HepG2 (cell line): ENCODE results near the gene EPC2. TPM values are rescaled to one million over a fixed set of nuclear protein-coding genes. Genes with fewer than 3 reads are reported as not detected.

Source experiments
- BRCA1 ChIP-seq: sonication (generic); formaldehyde crosslinking; IDR thresholded peaks from 2 replicates; pipeline ENCODE4 v1.4.0; 2020; ENCODE audit warnings: missing genetic modification reagents
- DMAP1 ChIP-seq: IDR thresholded peaks from 2 replicates; pipeline ENCODE4 v1.6.1; 2016
- FOXO1 ChIP-seq: sonication (generic); formaldehyde crosslinking; IDR thresholded peaks from 2 replicates; pipeline ENCODE4 v1.4.0; 2020; ENCODE audit warnings: missing genetic modification reagents
- HNRNPLL ChIP-seq: fragments of 200-400 bp; formaldehyde crosslinking; IDR thresholded peaks from 2 replicates; pipeline ENCODE4 v1.6.1; 2017; ENCODE audit warnings: mild to moderate bottlenecking, low read depth, low read length; ENCODE audit not compliant: poor library complexity, severe bottlenecking
- JUN ChIP-seq: sonication (generic); formaldehyde crosslinking; IDR thresholded peaks from 2 replicates; pipeline ENCODE4 v1.4.0; 2020; ENCODE audit warnings: mild to moderate bottlenecking, missing genetic modification reagents
- KAT7 ChIP-seq: IDR thresholded peaks from 2 replicates; pipeline ENCODE4 v1.6.1; 2018; ENCODE audit warnings: borderline replicate concordance, missing compliant biosample characterization
- MAFK ChIP-seq, 2 experiments: IDR thresholded peaks in 1 of 2; conservative IDR thresholded peaks in 1 of 2; 2 replicates each; pipeline ENCODE4 v1.6.1; 2011; ENCODE audit warnings: improper control_type of control experiment in 2 of 2, low read length in 2 of 2
- MED8 ChIP-seq: sonication (generic); formaldehyde crosslinking; IDR thresholded peaks from 2 replicates; pipeline ENCODE4 v1.8.1; 2023; ENCODE audit warnings: mild to moderate bottlenecking, missing genetic modification reagents; ENCODE audit not compliant: insufficient replicate concordance
- NFATC3 ChIP-seq: sonication (generic); formaldehyde crosslinking; IDR thresholded peaks from 2 replicates; pipeline ENCODE4 v1.5.1; 2020; ENCODE audit warnings: mild to moderate bottlenecking, missing genetic modification reagents
- NFIB ChIP-seq: sonication (generic); formaldehyde crosslinking; IDR thresholded peaks from 2 replicates; pipeline ENCODE4 v1.9.0; 2021; ENCODE audit warnings: missing genetic modification reagents, mild to moderate bottlenecking, borderline replicate concordance
- NR1H2 ChIP-seq: sonication (generic); formaldehyde crosslinking; IDR thresholded peaks from 2 replicates; pipeline ENCODE4 v1.8.1; 2022; ENCODE audit warnings: low read depth, missing genetic modification reagents, borderline replicate concordance
- PPARG ChIP-seq: conservative IDR thresholded peaks from 2 replicates; pipeline ENCODE4 v1.6.1; 2016; ENCODE audit warnings: missing biosample characterization, missing genetic modification reagents
- SAFB2 ChIP-seq: sonication (generic); formaldehyde crosslinking; IDR thresholded peaks from 2 replicates; pipeline ENCODE4 v1.5.1; 2020; ENCODE audit warnings: missing genetic modification reagents, low read depth, mild to moderate bottlenecking, borderline replicate concordance
- SMAD3 ChIP-seq: sonication (generic); formaldehyde crosslinking; IDR thresholded peaks from 2 replicates; pipeline ENCODE4 v1.4.0; 2020; ENCODE audit warnings: missing genetic modification reagents
- ZKSCAN5 ChIP-seq: sonication (generic); formaldehyde crosslinking; IDR thresholded peaks from 2 replicates; pipeline ENCODE4 v1.5.1; 2020; ENCODE audit warnings: mild to moderate bottlenecking, missing genetic modification reagents
- ZNF224 ChIP-seq: sonication (generic); formaldehyde crosslinking; IDR thresholded peaks from 2 replicates; pipeline ENCODE4 v1.5.0; 2020; ENCODE audit warnings: mild to moderate bottlenecking, missing genetic modification reagents
- ZNF501 ChIP-seq: sonication (generic); formaldehyde crosslinking; IDR thresholded peaks from 2 replicates; pipeline ENCODE4 v1.5.1; 2020; ENCODE audit warnings: mild to moderate bottlenecking, moderate library complexity, missing genetic modification reagents
- ZNF780A ChIP-seq: sonication (generic); formaldehyde crosslinking; IDR thresholded peaks from 2 replicates; pipeline ENCODE4 v1.8.0; 2022; ENCODE audit warnings: mild to moderate bottlenecking, missing genetic modification reagents, moderate library complexity
- ZNF816 ChIP-seq: sonication (generic); formaldehyde crosslinking; IDR thresholded peaks from 2 replicates; pipeline ENCODE4 v1.8.0; 2022; ENCODE audit warnings: missing genetic modification reagents, mild to moderate bottlenecking, borderline replicate concordance
- ZNF883 ChIP-seq: sonication (generic); formaldehyde crosslinking; IDR thresholded peaks from 2 replicates; pipeline ENCODE4 v1.5.1; 2020; ENCODE audit warnings: mild to moderate bottlenecking, missing genetic modification reagents; ENCODE audit errors: not compliant biosample characterization
- polyA plus RNA-seq, 8 experiments: library from polyadenylated mRNA; depleted of rRNA in 3 of 8; stranded (reverse) in 7 of 8; unstranded in 1 of 8; fragments of >200 nt; fragmentation: Illumina TruSeq in 4 of 8; extraction: Trizol in 4 of 8; gene quantifications; 2 replicates each; pipeline versions ENCODE4 v1.2.1 to v1.2.3, GENCODE V29; 2011 to 2016; ENCODE audit warnings: low read depth in 4 of 8, missing spikeins in 1 of 8, mixed read lengths in 1 of 8; ENCODE audit not compliant: insufficient read depth in 1 of 8
- total RNA-seq, 5 experiments: library from RNA; depleted of rRNA; stranded (reverse); fragments of >200 nt; fragmentation: Illumina TruSeq; extraction: Trizol; gene quantifications; 2 replicates each; pipeline ENCODE4 v1.2.3, GENCODE V29; 2016; ENCODE audit warnings: low read depth in 1 of 5
- TF ChIP-seq, protein P1 (sequence below): sonication (generic); formaldehyde crosslinking; conservative IDR thresholded peaks from 2 replicates; pipeline ENCODE4 v1.8.0; 2022; ENCODE audit warnings: missing genetic modification reagents
- TF ChIP-seq, protein P2 (sequence below): sonication (generic); formaldehyde crosslinking; IDR thresholded peaks from 2 replicates; pipeline ENCODE4 v1.4.0; 2020; ENCODE audit warnings: missing genetic modification reagents
- TF ChIP-seq, protein P3 (sequence below): sonication (generic); formaldehyde crosslinking; IDR thresholded peaks from 2 replicates; pipeline ENCODE4 v1.8.0; 2023; ENCODE audit warnings: mild to moderate bottlenecking, missing genetic modification reagents
- TF ChIP-seq, protein P4 (sequence below): sonication (generic); IDR thresholded peaks from 2 replicates; pipeline ENCODE4 v1.6.1; 2016; ENCODE audit warnings: low read depth, borderline replicate concordance

Gene EPC2
- total and polyA plus RNA-seq, 2 of the 13 experiments (the other 11 are each of a cell fraction or from before 2014, with no cell fraction given), result 20.5 to 22.0 TPM

DNA sequence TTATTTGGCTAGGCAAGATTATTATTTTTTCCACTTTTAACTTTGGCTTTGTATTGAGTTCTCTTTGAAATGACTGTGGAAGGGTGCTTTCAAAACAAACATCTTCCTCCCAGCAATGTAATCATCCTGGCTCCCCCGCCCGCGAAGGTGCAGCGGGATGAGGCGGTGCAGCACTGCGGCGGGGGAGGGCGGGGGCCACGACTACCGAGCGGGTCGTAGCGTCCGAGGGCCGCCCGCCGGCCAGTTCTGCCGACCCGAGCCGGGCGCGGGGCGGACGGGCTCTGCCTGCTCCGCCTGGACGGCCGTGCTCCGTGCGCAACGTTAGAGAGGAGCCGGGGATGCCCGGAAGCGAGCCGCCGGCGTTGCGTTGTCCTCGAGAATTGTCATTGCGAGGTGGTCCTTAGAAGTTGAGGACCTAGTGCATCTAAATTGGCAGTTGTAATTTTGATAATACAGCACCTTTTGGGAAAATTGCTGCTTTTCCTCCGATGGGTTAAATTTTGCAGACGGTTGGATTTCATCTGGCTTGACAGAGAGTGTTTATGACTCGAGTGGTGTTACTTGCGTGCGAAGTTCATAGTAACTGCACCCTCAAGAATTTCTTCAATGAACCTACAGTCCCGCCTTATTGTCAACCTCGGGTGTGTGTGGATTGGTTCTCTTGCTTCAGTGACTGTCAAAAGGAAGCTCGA is 1.1 kb downstream of the EPC2 start (continued):
- TF ChIP-seq, protein P1, sequence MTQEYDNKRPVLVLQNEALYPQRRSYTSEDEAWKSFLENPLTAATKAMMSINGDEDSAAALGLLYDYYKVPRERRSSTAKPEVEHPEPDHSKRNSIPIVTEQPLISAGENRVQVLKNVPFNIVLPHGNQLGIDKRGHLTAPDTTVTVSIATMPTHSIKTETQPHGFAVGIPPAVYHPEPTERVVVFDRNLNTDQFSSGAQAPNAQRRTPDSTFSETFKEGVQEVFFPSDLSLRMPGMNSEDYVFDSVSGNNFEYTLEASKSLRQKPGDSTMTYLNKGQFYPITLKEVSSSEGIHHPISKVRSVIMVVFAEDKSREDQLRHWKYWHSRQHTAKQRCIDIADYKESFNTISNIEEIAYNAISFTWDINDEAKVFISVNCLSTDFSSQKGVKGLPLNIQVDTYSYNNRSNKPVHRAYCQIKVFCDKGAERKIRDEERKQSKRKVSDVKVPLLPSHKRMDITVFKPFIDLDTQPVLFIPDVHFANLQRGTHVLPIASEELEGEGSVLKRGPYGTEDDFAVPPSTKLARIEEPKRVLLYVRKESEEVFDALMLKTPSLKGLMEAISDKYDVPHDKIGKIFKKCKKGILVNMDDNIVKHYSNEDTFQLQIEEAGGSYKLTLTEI (CRISPR knock-in tag), result no peak
- TF ChIP-seq MAFK (conservative IDR thresholded peaks at IDR 0.05 in 1 of 2, IDR thresholded peaks at IDR 0.05 in 1 of 2; ENCODE audit: low read length in 2 of 2), result no peak
- TF ChIP-seq HNRNPLL, result peak; percentile 100
- no peak for TF ChIP-seq ZNF883 (CRISPR knock-in tag)
- no peak for TF ChIP-seq MED8 (CRISPR knock-in tag)
- no peak for TF ChIP-seq SAFB2 (CRISPR knock-in tag)
- TF ChIP-seq, protein P2, sequence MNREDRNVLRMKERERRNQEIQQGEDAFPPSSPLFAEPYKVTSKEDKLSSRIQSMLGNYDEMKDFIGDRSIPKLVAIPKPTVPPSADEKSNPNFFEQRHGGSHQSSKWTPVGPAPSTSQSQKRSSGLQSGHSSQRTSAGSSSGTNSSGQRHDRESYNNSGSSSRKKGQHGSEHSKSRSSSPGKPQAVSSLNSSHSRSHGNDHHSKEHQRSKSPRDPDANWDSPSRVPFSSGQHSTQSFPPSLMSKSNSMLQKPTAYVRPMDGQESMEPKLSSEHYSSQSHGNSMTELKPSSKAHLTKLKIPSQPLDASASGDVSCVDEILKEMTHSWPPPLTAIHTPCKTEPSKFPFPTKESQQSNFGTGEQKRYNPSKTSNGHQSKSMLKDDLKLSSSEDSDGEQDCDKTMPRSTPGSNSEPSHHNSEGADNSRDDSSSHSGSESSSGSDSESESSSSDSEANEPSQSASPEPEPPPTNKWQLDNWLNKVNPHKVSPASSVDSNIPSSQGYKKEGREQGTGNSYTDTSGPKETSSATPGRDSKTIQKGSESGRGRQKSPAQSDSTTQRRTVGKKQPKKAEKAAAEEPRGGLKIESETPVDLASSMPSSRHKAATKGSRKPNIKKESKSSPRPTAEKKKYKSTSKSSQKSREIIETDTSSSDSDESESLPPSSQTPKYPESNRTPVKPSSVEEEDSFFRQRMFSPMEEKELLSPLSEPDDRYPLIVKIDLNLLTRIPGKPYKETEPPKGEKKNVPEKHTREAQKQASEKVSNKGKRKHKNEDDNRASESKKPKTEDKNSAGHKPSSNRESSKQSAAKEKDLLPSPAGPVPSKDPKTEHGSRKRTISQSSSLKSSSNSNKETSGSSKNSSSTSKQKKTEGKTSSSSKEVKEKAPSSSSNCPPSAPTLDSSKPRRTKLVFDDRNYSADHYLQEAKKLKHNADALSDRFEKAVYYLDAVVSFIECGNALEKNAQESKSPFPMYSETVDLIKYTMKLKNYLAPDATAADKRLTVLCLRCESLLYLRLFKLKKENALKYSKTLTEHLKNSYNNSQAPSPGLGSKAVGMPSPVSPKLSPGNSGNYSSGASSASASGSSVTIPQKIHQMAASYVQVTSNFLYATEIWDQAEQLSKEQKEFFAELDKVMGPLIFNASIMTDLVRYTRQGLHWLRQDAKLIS (CRISPR knock-in tag), result 0 out of 2 replicates have a peak, but pooled peaks have one; percentile 5
- TF ChIP-seq ZNF224 (CRISPR knock-in tag), result no peak
- no peak for TF ChIP-seq SMAD3 (CRISPR knock-in tag)
- TF ChIP-seq NFIB (CRISPR knock-in tag), result no peak
- TF ChIP-seq NR1H2 (CRISPR knock-in tag), result no peak
- TF ChIP-seq, protein P3, sequence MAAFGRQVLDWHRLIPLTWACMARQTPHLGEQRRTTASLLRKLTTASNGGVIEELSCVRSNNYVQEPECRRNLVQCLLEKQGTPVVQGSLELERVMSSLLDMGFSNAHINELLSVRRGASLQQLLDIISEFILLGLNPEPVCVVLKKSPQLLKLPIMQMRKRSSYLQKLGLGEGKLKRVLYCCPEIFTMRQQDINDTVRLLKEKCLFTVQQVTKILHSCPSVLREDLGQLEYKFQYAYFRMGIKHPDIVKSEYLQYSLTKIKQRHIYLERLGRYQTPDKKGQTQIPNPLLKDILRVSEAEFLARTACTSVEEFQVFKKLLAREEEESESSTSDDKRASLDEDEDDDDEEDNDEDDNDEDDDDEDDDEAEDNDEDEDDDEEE, result no peak; the same call in 1 of the 2 replicates
- TF ChIP-seq ZNF816, result no peak
- TF ChIP-seq JUN (CRISPR knock-in tag), result no peak
- no peak for TF ChIP-seq FOXO1
- no peak; the same call in 1 of the 2 replicates for TF ChIP-seq KAT7
- peak; percentile 81 for TF ChIP-seq ZNF501 (CRISPR knock-in tag)
- TF ChIP-seq ZNF780A, result no peak
- TF ChIP-seq ZKSCAN5 (CRISPR knock-in tag), result no peak
- no peak for TF ChIP-seq BRCA1
- no peak for TF ChIP-seq DMAP1 (CRISPR knock-in tag)
- TF ChIP-seq PPARG (CRISPR knock-in tag), result no peak
- TF ChIP-seq, protein P4, sequence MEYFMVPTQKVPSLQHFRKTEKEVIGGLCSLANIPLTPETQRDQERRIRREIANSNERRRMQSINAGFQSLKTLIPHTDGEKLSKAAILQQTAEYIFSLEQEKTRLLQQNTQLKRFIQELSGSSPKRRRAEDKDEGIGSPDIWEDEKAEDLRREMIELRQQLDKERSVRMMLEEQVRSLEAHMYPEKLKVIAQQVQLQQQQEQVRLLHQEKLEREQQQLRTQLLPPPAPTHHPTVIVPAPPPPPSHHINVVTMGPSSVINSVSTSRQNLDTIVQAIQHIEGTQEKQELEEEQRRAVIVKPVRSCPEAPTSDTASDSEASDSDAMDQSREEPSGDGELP, result no peak
- no peak for TF ChIP-seq NFATC3 (CRISPR knock-in tag)
